Measurements from ENCODE around the gene LRCH4. TPM values are rescaled to one million over a fixed set of nuclear protein-coding genes. Genes with fewer than 3 reads are reported as not detected.

Gene LRCH4
- total and polyA plus RNA-seq, 2 of the 8 experiments (the other 6 are each of a cell fraction or from before 2014, with no cell fraction given), result 15.5 to 36.6 TPM

DNA sequence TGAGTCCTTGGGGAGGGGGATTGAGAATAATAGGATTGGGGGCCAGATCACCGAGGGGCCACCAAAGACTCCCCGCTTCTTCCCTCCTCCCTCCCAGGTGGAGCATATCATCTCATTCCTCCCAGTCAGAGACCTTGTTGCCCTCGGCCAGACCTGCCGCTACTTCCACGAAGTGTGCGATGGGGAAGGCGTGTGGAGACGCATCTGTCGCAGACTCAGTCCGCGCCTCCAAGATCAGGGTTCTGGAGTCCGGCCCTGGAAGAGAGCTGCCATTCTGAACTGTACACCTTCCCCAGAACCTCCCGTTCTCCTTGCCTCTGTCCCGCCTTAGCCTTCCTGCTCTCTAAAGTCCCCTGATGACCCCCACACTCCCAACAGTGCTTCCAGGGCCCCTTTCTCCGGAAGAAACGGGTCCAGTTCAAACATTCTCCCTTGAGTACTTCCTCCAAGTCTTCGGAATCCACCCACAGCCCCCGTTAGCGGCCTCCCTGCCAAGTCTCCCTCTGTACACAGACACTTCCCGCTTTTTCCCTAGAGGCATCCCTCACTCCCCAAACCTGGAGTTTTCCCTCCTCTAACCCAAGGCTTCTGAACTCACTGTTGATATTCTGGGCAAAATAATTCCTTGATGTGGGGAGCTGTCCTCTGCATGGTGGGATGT is 4.3 kb upstream of the LRCH4 start (continued):
- TF ChIP-seq, protein P1, sequence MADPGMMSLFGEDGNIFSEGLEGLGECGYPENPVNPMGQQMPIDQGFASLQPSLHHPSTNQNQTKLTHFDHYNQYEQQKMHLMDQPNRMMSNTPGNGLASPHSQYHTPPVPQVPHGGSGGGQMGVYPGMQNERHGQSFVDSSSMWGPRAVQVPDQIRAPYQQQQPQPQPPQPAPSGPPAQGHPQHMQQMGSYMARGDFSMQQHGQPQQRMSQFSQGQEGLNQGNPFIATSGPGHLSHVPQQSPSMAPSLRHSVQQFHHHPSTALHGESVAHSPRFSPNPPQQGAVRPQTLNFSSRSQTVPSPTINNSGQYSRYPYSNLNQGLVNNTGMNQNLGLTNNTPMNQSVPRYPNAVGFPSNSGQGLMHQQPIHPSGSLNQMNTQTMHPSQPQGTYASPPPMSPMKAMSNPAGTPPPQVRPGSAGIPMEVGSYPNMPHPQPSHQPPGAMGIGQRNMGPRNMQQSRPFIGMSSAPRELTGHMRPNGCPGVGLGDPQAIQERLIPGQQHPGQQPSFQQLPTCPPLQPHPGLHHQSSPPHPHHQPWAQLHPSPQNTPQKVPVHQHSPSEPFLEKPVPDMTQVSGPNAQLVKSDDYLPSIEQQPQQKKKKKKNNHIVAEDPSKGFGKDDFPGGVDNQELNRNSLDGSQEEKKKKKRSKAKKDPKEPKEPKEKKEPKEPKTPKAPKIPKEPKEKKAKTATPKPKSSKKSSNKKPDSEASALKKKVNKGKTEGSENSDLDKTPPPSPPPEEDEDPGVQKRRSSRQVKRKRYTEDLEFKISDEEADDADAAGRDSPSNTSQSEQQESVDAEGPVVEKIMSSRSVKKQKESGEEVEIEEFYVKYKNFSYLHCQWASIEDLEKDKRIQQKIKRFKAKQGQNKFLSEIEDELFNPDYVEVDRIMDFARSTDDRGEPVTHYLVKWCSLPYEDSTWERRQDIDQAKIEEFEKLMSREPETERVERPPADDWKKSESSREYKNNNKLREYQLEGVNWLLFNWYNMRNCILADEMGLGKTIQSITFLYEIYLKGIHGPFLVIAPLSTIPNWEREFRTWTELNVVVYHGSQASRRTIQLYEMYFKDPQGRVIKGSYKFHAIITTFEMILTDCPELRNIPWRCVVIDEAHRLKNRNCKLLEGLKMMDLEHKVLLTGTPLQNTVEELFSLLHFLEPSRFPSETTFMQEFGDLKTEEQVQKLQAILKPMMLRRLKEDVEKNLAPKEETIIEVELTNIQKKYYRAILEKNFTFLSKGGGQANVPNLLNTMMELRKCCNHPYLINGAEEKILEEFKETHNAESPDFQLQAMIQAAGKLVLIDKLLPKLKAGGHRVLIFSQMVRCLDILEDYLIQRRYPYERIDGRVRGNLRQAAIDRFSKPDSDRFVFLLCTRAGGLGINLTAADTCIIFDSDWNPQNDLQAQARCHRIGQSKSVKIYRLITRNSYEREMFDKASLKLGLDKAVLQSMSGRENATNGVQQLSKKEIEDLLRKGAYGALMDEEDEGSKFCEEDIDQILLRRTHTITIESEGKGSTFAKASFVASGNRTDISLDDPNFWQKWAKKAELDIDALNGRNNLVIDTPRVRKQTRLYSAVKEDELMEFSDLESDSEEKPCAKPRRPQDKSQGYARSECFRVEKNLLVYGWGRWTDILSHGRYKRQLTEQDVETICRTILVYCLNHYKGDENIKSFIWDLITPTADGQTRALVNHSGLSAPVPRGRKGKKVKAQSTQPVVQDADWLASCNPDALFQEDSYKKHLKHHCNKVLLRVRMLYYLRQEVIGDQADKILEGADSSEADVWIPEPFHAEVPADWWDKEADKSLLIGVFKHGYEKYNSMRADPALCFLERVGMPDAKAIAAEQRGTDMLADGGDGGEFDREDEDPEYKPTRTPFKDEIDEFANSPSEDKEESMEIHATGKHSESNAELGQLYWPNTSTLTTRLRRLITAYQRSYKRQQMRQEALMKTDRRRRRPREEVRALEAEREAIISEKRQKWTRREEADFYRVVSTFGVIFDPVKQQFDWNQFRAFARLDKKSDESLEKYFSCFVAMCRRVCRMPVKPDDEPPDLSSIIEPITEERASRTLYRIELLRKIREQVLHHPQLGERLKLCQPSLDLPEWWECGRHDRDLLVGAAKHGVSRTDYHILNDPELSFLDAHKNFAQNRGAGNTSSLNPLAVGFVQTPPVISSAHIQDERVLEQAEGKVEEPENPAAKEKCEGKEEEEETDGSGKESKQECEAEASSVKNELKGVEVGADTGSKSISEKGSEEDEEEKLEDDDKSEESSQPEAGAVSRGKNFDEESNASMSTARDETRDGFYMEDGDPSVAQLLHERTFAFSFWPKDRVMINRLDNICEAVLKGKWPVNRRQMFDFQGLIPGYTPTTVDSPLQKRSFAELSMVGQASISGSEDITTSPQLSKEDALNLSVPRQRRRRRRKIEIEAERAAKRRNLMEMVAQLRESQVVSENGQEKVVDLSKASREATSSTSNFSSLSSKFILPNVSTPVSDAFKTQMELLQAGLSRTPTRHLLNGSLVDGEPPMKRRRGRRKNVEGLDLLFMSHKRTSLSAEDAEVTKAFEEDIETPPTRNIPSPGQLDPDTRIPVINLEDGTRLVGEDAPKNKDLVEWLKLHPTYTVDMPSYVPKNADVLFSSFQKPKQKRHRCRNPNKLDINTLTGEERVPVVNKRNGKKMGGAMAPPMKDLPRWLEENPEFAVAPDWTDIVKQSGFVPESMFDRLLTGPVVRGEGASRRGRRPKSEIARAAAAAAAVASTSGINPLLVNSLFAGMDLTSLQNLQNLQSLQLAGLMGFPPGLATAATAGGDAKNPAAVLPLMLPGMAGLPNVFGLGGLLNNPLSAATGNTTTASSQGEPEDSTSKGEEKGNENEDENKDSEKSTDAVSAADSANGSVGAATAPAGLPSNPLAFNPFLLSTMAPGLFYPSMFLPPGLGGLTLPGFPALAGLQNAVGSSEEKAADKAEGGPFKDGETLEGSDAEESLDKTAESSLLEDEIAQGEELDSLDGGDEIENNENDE (IDR thresholded peaks at IDR 0.05; ENCODE audit: insufficient replicate concordance, low read length), result no peak
- TF ChIP-seq CHD1 (IDR thresholded peaks at IDR 0.05; ENCODE audit: low read depth, low read length) (no peak), HDAC2 (IDR thresholded peaks at IDR 0.05; ENCODE audit: borderline replicate concordance in 1 of 2, low read depth in 2 of 2, low read length in 2 of 2) (no peak), RFX5 (IDR thresholded peaks at IDR 0.05; ENCODE audit: borderline replicate concordance, low read depth, low read length) (no peak), CEBPB (IDR thresholded peaks at IDR 0.05; ENCODE audit: low read depth, low read length) (no peak), POU5F1 (IDR thresholded peaks at IDR 0.05; ENCODE audit: low read depth, low read length) (no peak), SAP30 (IDR thresholded peaks at IDR 0.05; ENCODE audit: insufficient read depth, insufficient replicate concordance, low read length) (no peak), PHF8 (conservative IDR thresholded peaks at IDR 0.05; ENCODE audit: low read depth, low read length) (no peak), MAFK (IDR thresholded peaks at IDR 0.05; ENCODE audit: low read depth, low read length) (no peak)
- TF ChIP-seq, protein P2, sequence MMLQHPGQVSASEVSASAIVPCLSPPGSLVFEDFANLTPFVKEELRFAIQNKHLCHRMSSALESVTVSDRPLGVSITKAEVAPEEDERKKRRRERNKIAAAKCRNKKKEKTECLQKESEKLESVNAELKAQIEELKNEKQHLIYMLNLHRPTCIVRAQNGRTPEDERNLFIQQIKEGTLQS (IDR thresholded peaks at IDR 0.05; ENCODE audit: insufficient read depth, low read depth, low read length), result no peak

Data from H1 (cell line).